ENCODE measurements around the gene USO1. TPM values are rescaled to one million over a fixed set of nuclear protein-coding genes. Genes with fewer than 3 reads are reported as not detected.

Gene USO1
- total RNA-seq, 1 donor from 2014 or later, result 48.5 TPM

GRCh38 chr4:75727073-75727472, 2.7 kb downstream of the USO1 start:
- TF ChIP-seq CTCF (IDR thresholded peaks at IDR 0.05; ENCODE audit: unreplicated experiment), result no peak
- Mint-ChIP-seq H3K27ac (ENCODE audit: unreplicated experiment) (no peak overlapping the region), H3K9me3 (ENCODE audit: unreplicated experiment) (no peaks in the 10 kb centered on the region), H3K27me3 (ENCODE audit: unreplicated experiment) (peaks cover 9% of the 10 kb centered on the region), H3K4me3 (ENCODE audit: unreplicated experiment) (peak overlapping the region; percentile 68), H3K36me3 (ENCODE audit: low read depth, unreplicated experiment) (no peaks in the 10 kb centered on the region), H3K4me1 (ENCODE audit: unreplicated experiment) (peaks cover 23% of the 10 kb centered on the region)
- no peak for DNase-seq (ENCODE audit: low spot score)

- H3K4me3 Mint-ChIP-seq (ENCODE audit: unreplicated experiment), result no peak overlapping the region
- no peak overlapping the region for H3K27ac Mint-ChIP-seq (ENCODE audit: unreplicated experiment)
- peaks cover 11% of the 10 kb centered on the region for H3K4me1 Mint-ChIP-seq (ENCODE audit: unreplicated experiment)
- H3K27me3 Mint-ChIP-seq (ENCODE audit: unreplicated experiment), result peaks cover 4% of the 10 kb centered on the region
- no peaks in the 10 kb centered on the region for H3K9me3 Mint-ChIP-seq (ENCODE audit: unreplicated experiment)
- H3K36me3 Mint-ChIP-seq (ENCODE audit: low read depth, unreplicated experiment), result no peaks in the 10 kb centered on the region
- no peak for DNase-seq (ENCODE audit: low spot score)
- TF ChIP-seq CTCF (IDR thresholded peaks at IDR 0.05; ENCODE audit: unreplicated experiment), result no peak
These were observed 5.5 kb downstream of the USO1 start for GRCh38 chr4:75729836-75730235.

- H3K36me3 Mint-ChIP-seq (ENCODE audit: low read depth, unreplicated experiment), result no peaks in the 10 kb centered on the region
- no peak for DNase-seq (ENCODE audit: low spot score)
- H3K9me3 Mint-ChIP-seq (ENCODE audit: unreplicated experiment), result no peaks in the 10 kb centered on the region
- no peaks in the 10 kb centered on the region for H3K4me1 Mint-ChIP-seq (ENCODE audit: unreplicated experiment)
- H3K4me3 Mint-ChIP-seq (ENCODE audit: unreplicated experiment), result peak overlapping the region; percentile 38
- H3K27ac Mint-ChIP-seq (ENCODE audit: unreplicated experiment), result no peak overlapping the region
- H3K27me3 Mint-ChIP-seq (ENCODE audit: unreplicated experiment), result peaks cover 2% of the 10 kb centered on the region
- no peak for TF ChIP-seq CTCF (IDR thresholded peaks at IDR 0.05; ENCODE audit: unreplicated experiment)
These were observed 9.0 kb downstream of the USO1 start for GRCh38 chr4:75733369-75733768.

GRCh38 chr4:75735525-75735924, 11.1 kb downstream of the USO1 start:
- H3K36me3 Mint-ChIP-seq (ENCODE audit: low read depth, unreplicated experiment), result no peaks in the 10 kb centered on the region
- H3K27ac Mint-ChIP-seq (ENCODE audit: unreplicated experiment), result no peak overlapping the region
- no peaks in the 10 kb centered on the region for H3K27me3 Mint-ChIP-seq (ENCODE audit: unreplicated experiment)
- H3K4me3 Mint-ChIP-seq (ENCODE audit: unreplicated experiment), result no peak overlapping the region
- H3K9me3 Mint-ChIP-seq (ENCODE audit: unreplicated experiment), result no peaks in the 10 kb centered on the region
- H3K4me1 Mint-ChIP-seq (ENCODE audit: unreplicated experiment), result no peaks in the 10 kb centered on the region
- DNase-seq (ENCODE audit: low spot score), result no peak
- TF ChIP-seq CTCF (IDR thresholded peaks at IDR 0.05; ENCODE audit: unreplicated experiment), result no peak

- H3K27me3 Mint-ChIP-seq (ENCODE audit: unreplicated experiment), result no peaks in the 10 kb centered on the region
- DNase-seq (ENCODE audit: low spot score), result no peak
- H3K4me3 Mint-ChIP-seq (ENCODE audit: unreplicated experiment), result no peak overlapping the region
- H3K36me3 Mint-ChIP-seq (ENCODE audit: low read depth, unreplicated experiment), result no peaks in the 10 kb centered on the region
- H3K27ac Mint-ChIP-seq (ENCODE audit: unreplicated experiment), result no peak overlapping the region
- no peaks in the 10 kb centered on the region for H3K9me3 Mint-ChIP-seq (ENCODE audit: unreplicated experiment)
- no peaks in the 10 kb centered on the region for H3K4me1 Mint-ChIP-seq (ENCODE audit: unreplicated experiment)
- TF ChIP-seq CTCF (IDR thresholded peaks at IDR 0.05; ENCODE audit: unreplicated experiment), result no peak
These were observed 12.5 kb downstream of the USO1 start for GRCh38 chr4:75736862-75737261.

Data from endothelial cell (in vitro differentiated cells).